ENCODE results near the gene PRKG1. TPM values are rescaled to one million over a fixed set of nuclear protein-coding genes. Genes with fewer than 3 reads are reported as not detected.
A peak's percentile ranks its signal among the peaks of the same experiment; 100 is the strongest.
"Not testable (repeated sequence)": the region's sequence is repeated elsewhere in the genome, so short reads cannot be mapped to it uniquely, and the experiment has no call there.

The PRKG1 gene
- total RNA-seq, 1 donor from 2014 or later = 22.8 TPM

GRCh38 chr10:51204066-51204465 is 129.8 kb downstream of the PRKG1 start:
- TF ChIP-seq CTCF (IDR thresholded peaks at IDR 0.05) = no peak
- H3K4me3 Mint-ChIP-seq (ENCODE audit: unreplicated experiment) = no peak overlapping the region
- H3K9me3 Mint-ChIP-seq (ENCODE audit: low read depth) = no peaks in the 10 kb centered on the region
- peaks cover 27% of the 10 kb centered on the region for H3K4me1 Mint-ChIP-seq (ENCODE audit: low read depth)
- no peak for DNase-seq (ENCODE audit: low spot score)
- no peaks in the 10 kb centered on the region for H3K27me3 Mint-ChIP-seq (ENCODE audit: low read depth)
- H3K36me3 Mint-ChIP-seq (ENCODE audit: low read depth) = no peaks in the 10 kb centered on the region
- H3K27ac Mint-ChIP-seq (ENCODE audit: unreplicated experiment) = peak overlapping the region; percentile 23

- H3K9me3 Mint-ChIP-seq (ENCODE audit: low read depth) = no peaks in the 10 kb centered on the region
- H3K4me3 Mint-ChIP-seq (ENCODE audit: unreplicated experiment) = no peak overlapping the region
- H3K4me1 Mint-ChIP-seq (ENCODE audit: low read depth) = peaks cover 28% of the 10 kb centered on the region
- H3K36me3 Mint-ChIP-seq (ENCODE audit: low read depth) = no peaks in the 10 kb centered on the region
- H3K27ac Mint-ChIP-seq (ENCODE audit: unreplicated experiment) = no peak overlapping the region
- no peak for DNase-seq (ENCODE audit: low spot score)
- H3K27me3 Mint-ChIP-seq (ENCODE audit: low read depth) = no peaks in the 10 kb centered on the region
- TF ChIP-seq CTCF (IDR thresholded peaks at IDR 0.05) = no peak
Measured at GRCh38 chr10:51204701-51205100, 130.4 kb downstream of the PRKG1 start.

GRCh38 chr10:51206500-51206899 is 132.2 kb downstream of the PRKG1 start:
- TF ChIP-seq CTCF (IDR thresholded peaks at IDR 0.05) = peak; percentile 6
- Mint-ChIP-seq H3K4me3 (ENCODE audit: unreplicated experiment) (no peak overlapping the region), H3K9me3 (ENCODE audit: low read depth) (peaks cover 3% of the 10 kb centered on the region), H3K4me1 (ENCODE audit: low read depth) (peaks cover 28% of the 10 kb centered on the region), H3K27ac (ENCODE audit: unreplicated experiment) (no peak overlapping the region), H3K27me3 (ENCODE audit: low read depth) (no peaks in the 10 kb centered on the region), H3K36me3 (ENCODE audit: low read depth) (no peaks in the 10 kb centered on the region)
- no peak for DNase-seq (ENCODE audit: low spot score)

- not testable (repeated sequence) for H3K36me3 Mint-ChIP-seq (ENCODE audit: low read depth); H3K9me3 Mint-ChIP-seq (ENCODE audit: low read depth); H3K4me3 Mint-ChIP-seq (ENCODE audit: unreplicated experiment); H3K27me3 Mint-ChIP-seq (ENCODE audit: low read depth); DNase-seq (ENCODE audit: low spot score); H3K27ac Mint-ChIP-seq (ENCODE audit: unreplicated experiment)
- H3K4me1 Mint-ChIP-seq (ENCODE audit: low read depth) = peaks cover 17% of the 10 kb centered on the region
Measured at GRCh38 chr10:51212937-51213336, 138.7 kb downstream of the PRKG1 start.

GRCh38 chr10:51214207-51215196 is 140.2 kb downstream of the PRKG1 start:
- no peaks in the 10 kb centered on the region for H3K36me3 Mint-ChIP-seq (ENCODE audit: low read depth)
- no peak overlapping the region for H3K4me3 Mint-ChIP-seq (ENCODE audit: unreplicated experiment)
- TF ChIP-seq CTCF (IDR thresholded peaks at IDR 0.05) = no peak
- peaks cover 7% of the 10 kb centered on the region for H3K4me1 Mint-ChIP-seq (ENCODE audit: low read depth)
- no peaks in the 10 kb centered on the region for H3K27me3 Mint-ChIP-seq (ENCODE audit: low read depth)
- peaks cover 6% of the 10 kb centered on the region for H3K9me3 Mint-ChIP-seq (ENCODE audit: low read depth)
- H3K27ac Mint-ChIP-seq (ENCODE audit: unreplicated experiment) = no peak overlapping the region
- no peak for DNase-seq (ENCODE audit: low spot score)

All from chondrocyte (in vitro differentiated cells).